ENCODE data around the gene NUP214. TPM values are rescaled to one million over a fixed set of nuclear protein-coding genes. Genes with fewer than 3 reads are reported as not detected.

Gene NUP214
- total RNA-seq, 2 donors from 2014 or later, result 44.3 to 55.0 TPM

DNA sequence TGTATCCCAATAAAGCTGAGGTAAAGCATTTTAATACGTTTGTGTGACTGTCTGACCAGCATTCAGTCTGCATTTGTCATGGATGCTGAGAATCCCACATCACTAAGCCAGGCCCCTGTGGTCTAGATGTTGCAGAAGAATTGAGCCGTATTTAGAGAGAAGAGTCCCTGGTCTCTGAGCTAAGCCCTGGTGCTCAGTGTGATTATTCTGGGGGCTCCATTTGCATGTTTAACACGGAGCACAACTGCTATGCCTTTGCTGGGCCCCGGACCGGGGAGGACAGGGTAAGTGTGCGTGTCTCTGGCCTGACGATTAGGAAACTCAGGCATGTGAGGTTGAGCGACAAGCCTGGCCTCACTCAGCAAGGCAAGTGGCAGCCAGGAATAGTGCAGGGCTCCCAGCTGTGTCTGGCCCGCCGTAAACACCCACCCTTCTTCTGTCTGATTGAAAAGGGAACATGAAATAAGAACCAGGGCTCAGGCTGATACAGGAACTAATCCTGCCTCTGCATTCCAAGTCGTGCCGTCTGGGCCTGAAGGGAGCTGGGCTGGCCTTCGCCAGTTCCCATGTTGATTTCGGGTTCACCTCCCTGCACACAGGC lies 128.6 kb downstream of the NUP214 start:
- DNase-seq (ENCODE audit: low spot score), result no peak
- peak overlapping the region in 1 of 2 donors; percentile 15 for H3K27ac ChIP-seq

GRCh38 chr9:131254626-131255025 lies 129.2 kb downstream of the NUP214 start:
- no peaks in the 10 kb centered on the region for H3K36me3 ChIP-seq
- DNase-seq (ENCODE audit: low spot score) (no peak), ATAC-seq (ENCODE audit: insufficient number of reproducible peaks, low FRiP score, low read depth) (no peak)
- peak overlapping the region in 1 of 2 donors; percentile 15 for H3K27ac ChIP-seq
- H3K4me3 ChIP-seq, result no peak overlapping the region
- H3K9me3 ChIP-seq, result no peaks in the 10 kb centered on the region
- TF ChIP-seq CTCF (IDR thresholded peaks at IDR 0.05), result no peak
- H3K4me1 ChIP-seq (ENCODE audit: control insufficient read depth in 1 of 2, low read depth in 2 of 2), result peaks cover 0 to 6% of the 10 kb centered on the region in 2 donors
- no peaks in the 10 kb centered on the region for H3K27me3 ChIP-seq (replicated peaks; ENCODE audit: insufficient read depth)

More for the DNA sequence above, 128.6 kb downstream of the NUP214 start:
- no peak for ATAC-seq (ENCODE audit: insufficient number of reproducible peaks, low FRiP score, low read depth)
- H3K36me3 ChIP-seq, result no peaks in the 10 kb centered on the region
- no peaks in the 10 kb centered on the region for H3K27me3 ChIP-seq (replicated peaks; ENCODE audit: insufficient read depth)
- H3K9me3 ChIP-seq, result no peaks in the 10 kb centered on the region
- peaks cover 0 to 6% of the 10 kb centered on the region in 2 donors for H3K4me1 ChIP-seq (ENCODE audit: control insufficient read depth in 1 of 2, low read depth in 2 of 2)
- no peak overlapping the region for H3K4me3 ChIP-seq
- no peak for TF ChIP-seq CTCF (IDR thresholded peaks at IDR 0.05)

GRCh38 chr9:131255676-131256197 lies 130.4 kb downstream of the NUP214 start:
- no peaks in the 10 kb centered on the region for H3K27me3 ChIP-seq (replicated peaks; ENCODE audit: insufficient read depth)
- peak overlapping the region in 1 of 2 donors; percentile 21 for H3K27ac ChIP-seq
- H3K4me3 ChIP-seq, result peak overlapping the region; percentile 57
- H3K36me3 ChIP-seq, result no peaks in the 10 kb centered on the region
- H3K4me1 ChIP-seq (ENCODE audit: control insufficient read depth in 1 of 2, low read depth in 2 of 2), result peaks cover 0 to 6% of the 10 kb centered on the region in 2 donors
- H3K9me3 ChIP-seq, result no peaks in the 10 kb centered on the region
- no peak for TF ChIP-seq CTCF (IDR thresholded peaks at IDR 0.05)
- ATAC-seq (ENCODE audit: insufficient number of reproducible peaks, low FRiP score, low read depth) (no peak), DNase-seq (ENCODE audit: low spot score) (no peak)

DNA sequence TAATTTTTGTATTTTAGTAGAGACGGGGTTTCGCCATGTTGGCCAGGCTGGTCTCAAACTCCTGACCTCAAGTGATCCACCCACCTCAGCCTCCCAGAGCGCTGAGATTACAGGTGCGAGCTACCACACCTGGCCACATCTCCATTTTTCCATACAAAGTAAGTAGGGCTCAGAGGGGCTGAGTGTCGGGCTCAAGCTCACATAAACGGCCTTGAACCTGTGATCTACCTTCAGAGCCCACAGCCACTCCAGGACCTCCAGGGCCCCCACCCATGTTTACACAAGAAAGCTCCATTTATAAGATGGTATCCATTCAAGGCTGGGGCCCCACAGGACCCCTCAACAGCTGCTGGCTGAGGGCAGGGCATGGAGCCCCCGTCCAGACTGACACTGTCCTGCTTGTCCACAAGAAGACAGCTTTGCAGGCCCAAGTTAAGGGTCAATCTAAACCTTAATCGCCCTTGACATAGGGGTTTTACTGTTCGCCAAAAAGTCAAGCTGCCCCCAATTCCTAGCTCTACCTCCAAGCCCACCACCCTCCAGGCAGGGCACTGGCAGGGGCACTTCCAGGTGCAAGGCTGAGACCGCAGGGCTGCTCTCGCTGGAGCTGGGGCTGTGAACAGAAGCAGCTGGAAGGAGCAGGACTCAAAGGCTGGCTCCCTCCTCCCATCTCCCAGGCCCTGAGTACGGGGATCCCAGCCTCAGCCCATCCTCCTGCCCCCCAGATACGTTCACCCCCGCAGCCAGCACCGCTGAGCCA lies 132.1 kb downstream of the NUP214 start:
- peaks cover 0 to 6% of the 10 kb centered on the region in 2 donors for H3K4me1 ChIP-seq (ENCODE audit: control insufficient read depth in 1 of 2, low read depth in 2 of 2)
- no peak overlapping the region for H3K4me3 ChIP-seq
- no peak for ATAC-seq (ENCODE audit: insufficient number of reproducible peaks, low FRiP score, low read depth)
- no peak for DNase-seq (ENCODE audit: low spot score)
- H3K27me3 ChIP-seq (replicated peaks; ENCODE audit: insufficient read depth), result no peaks in the 10 kb centered on the region
- H3K9me3 ChIP-seq, result no peaks in the 10 kb centered on the region
- H3K36me3 ChIP-seq, result no peaks in the 10 kb centered on the region
- no peak for TF ChIP-seq CTCF (IDR thresholded peaks at IDR 0.05)
- H3K27ac ChIP-seq, result no peak overlapping the region

DNA sequence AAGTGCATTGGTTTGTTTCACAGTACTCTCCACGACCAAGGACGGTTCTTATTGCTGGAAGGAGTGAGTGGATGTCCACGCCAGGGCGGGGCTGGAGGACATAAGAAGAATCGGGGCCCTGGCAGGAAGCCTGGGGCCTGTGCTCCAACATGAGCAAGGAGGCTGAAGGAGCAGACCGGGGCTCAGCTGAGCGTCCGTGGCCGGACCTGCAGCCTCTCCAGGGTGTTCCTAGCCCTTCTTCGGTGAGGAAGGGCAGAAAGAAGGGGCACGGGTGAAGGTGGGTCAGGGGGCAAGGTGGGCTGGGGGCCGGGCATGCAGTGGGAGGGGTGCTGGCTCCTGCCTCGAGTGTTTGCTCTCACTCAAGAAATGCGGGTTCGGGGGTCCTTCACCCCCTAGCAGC lies 132.8 kb downstream of the NUP214 start:
- DNase-seq (ENCODE audit: low spot score) (no peak), ATAC-seq (ENCODE audit: insufficient number of reproducible peaks, low FRiP score, low read depth) (no peak)
- Histone ChIP-seq H3K9me3 (no peaks in the 10 kb centered on the region), H3K4me3 (no peak overlapping the region), H3K4me1 (ENCODE audit: control insufficient read depth in 1 of 2, low read depth in 2 of 2) (peaks cover 0 to 6% of the 10 kb centered on the region in 2 donors), H3K27me3 (replicated peaks; ENCODE audit: insufficient read depth) (no peaks in the 10 kb centered on the region), H3K27ac (no peak overlapping the region), H3K36me3 (no peaks in the 10 kb centered on the region)
- no peak for TF ChIP-seq CTCF (IDR thresholded peaks at IDR 0.05)

Data from thoracic aorta (tissue), 2 donors.